DMS153 (cell line): Measurements from ENCODE around the gene ZNF70.
A peak's percentile ranks its signal among the peaks of the same experiment; 100 is the strongest.

ENCODE experiments used
- DNase-seq: peaks from one replicate; lab custom pipeline; 2025; lab: John Stamatoyannopoulos, UW

ZNF70 gene

GRCh38 chr22:23779083-23779482 is 28.2 kb upstream of the ZNF70 start:
- DNase-seq = no peak

- no peak for DNase-seq
Measured at GRCh38 chr22:23778577-23778900, 27.6 kb upstream of the ZNF70 start.

GRCh38 chr22:23777776-23778576 is 27.1 kb upstream of the ZNF70 start:
- DNase-seq = no peak

- no peak for DNase-seq
Measured at GRCh38 chr22:23775779-23776375, 25.0 kb upstream of the ZNF70 start.

- DNase-seq = no peak
Measured at GRCh38 chr22:23774922-23775436, 24.1 kb upstream of the ZNF70 start.

GRCh38 chr22:23774114-23774921 is 23.4 kb upstream of the ZNF70 start:
- no peak for DNase-seq

- no peak for DNase-seq
Measured at GRCh38 chr22:23773483-23774113, 22.7 kb upstream of the ZNF70 start.

- DNase-seq = peak; percentile 22
Measured at GRCh38 chr22:23772649-23773473, 21.9 kb upstream of the ZNF70 start, which contains the start of gene MMP11. Gene MMP11, plus strand, starts transcription at chr22:23772849. Its CDS starts 22 bp downstream, at chr22:23772871.

GRCh38 chr22:23772315-23772648 is 21.4 kb upstream of the ZNF70 start:
- no peak for DNase-seq

GRCh38 chr22:23769321-23769965 is 18.5 kb upstream of the ZNF70 start:
- DNase-seq = no peak

GRCh38 chr22:23767673-23768548 is 17.0 kb upstream of the ZNF70 start, which contains the start of gene CHCHD10:
Gene CHCHD10, minus strand, starts transcription at chr22:23767972. Its CDS starts 98 bp downstream, at chr22:23767874.
- peak; percentile 19 for DNase-seq

GRCh38 chr22:23767303-23767672 is 16.4 kb upstream of the ZNF70 start:
- no peak for DNase-seq

- no peak for DNase-seq
Measured at GRCh38 chr22:23764899-23765881, 14.3 kb upstream of the ZNF70 start.

GRCh38 chr22:23763954-23764353 is 13.0 kb upstream of the ZNF70 start:
- no peak for DNase-seq

- peak; percentile 33 for DNase-seq
Measured at GRCh38 chr22:23763579-23763945, 12.7 kb upstream of the ZNF70 start.

- no peak for DNase-seq
Measured at GRCh38 chr22:23762842-23763578, 12.1 kb upstream of the ZNF70 start, which contains the start of gene C22orf15. Gene C22orf15, plus strand, starts transcription at chr22:23762990. Its CDS starts 317 bp downstream, at chr22:23763307.

GRCh38 chr22:23760056-23760455 is 9.1 kb upstream of the ZNF70 start:
- DNase-seq = no peak

GRCh38 chr22:23759566-23759965 is 8.7 kb upstream of the ZNF70 start:
- no peak for DNase-seq
